Measurements from ENCODE around the gene UCHL1.

DNA sequence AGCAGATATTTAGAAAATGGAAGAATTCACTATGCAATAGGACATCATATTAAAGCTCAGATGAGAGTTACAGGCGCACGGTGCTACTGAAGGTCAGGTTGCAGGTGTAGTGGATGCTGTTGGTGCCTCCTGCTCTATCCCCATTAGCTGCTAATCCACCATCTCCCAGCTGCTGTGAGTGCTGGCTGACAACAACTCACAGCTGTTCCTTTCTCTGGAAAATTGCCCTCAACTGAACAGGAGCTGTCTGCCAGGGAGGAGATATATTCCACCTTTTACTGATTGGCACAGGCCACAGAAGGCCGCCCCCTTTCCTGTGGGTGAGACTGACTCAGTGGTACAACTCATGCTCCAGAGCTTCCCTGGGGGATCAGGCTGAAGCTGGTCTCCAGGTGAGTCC is 48.7 kb downstream of the UCHL1 start:
- TF ChIP-seq EZH2 (IDR thresholded peaks at IDR 0.05): no peak
- no peak for TF ChIP-seq CTCF (IDR thresholded peaks at IDR 0.05 in 2 of 3, conservative IDR thresholded peaks at IDR 0.05 in 1 of 3; ENCODE audit: borderline replicate concordance in 1 of 3, insufficient read depth in 1 of 3, low read depth in 2 of 3, low read length in 2 of 3)
- no peak for TF ChIP-seq POLR2A (IDR thresholded peaks at IDR 0.05; ENCODE audit: borderline replicate concordance, extremely low read depth, insufficient read depth, insufficient read length)
- TF ChIP-seq EZH2phosphoT487 (IDR thresholded peaks at IDR 0.05; ENCODE audit: borderline replicate concordance): no peak
- TF ChIP-seq FOSL1 (IDR thresholded peaks at IDR 0.05; ENCODE audit: low read depth): no peak
- no peak for TF ChIP-seq JUND (IDR thresholded peaks at IDR 0.05)
- TF ChIP-seq YY1 (IDR thresholded peaks at IDR 0.05; ENCODE audit: extremely low read depth, insufficient replicate concordance, low read depth, low read length): no peak
- no peak for TF ChIP-seq SP1 (IDR thresholded peaks at IDR 0.05; ENCODE audit: low read depth)
- TF ChIP-seq, protein P1, sequence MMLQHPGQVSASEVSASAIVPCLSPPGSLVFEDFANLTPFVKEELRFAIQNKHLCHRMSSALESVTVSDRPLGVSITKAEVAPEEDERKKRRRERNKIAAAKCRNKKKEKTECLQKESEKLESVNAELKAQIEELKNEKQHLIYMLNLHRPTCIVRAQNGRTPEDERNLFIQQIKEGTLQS (IDR thresholded peaks at IDR 0.05): no peak
- no peak for TF ChIP-seq RAD21 (IDR thresholded peaks at IDR 0.05; ENCODE audit: low read depth)
- TF ChIP-seq ELF1 (IDR thresholded peaks at IDR 0.05; ENCODE audit: borderline replicate concordance, low read depth): no peak
- TF ChIP-seq SIN3A (IDR thresholded peaks at IDR 0.05; ENCODE audit: low read depth): no peak
- no peak for TF ChIP-seq EGR1 (IDR thresholded peaks at IDR 0.05; ENCODE audit: low read depth)
